ENCODE results near the gene MRPL34.
A peak's percentile ranks its signal among the peaks of the same experiment; 100 is the strongest.
"Not testable (repeated sequence)": the region's sequence is repeated elsewhere in the genome, so short reads cannot be mapped to it uniquely, and the experiment has no call there.

MRPL34 gene

GRCh38 chr19:17285415-17286135, 20.1 kb upstream of the MRPL34 start:
- DNase-seq (ENCODE audit: low read depth in 2 of 2) = no peak

GRCh38 chr19:17286263-17286662, 19.4 kb upstream of the MRPL34 start:
- no peak for DNase-seq (ENCODE audit: low read depth in 2 of 2)

- no peak for DNase-seq (ENCODE audit: low read depth in 2 of 2)
Observed at GRCh38 chr19:17286752-17287151, 18.9 kb upstream of the MRPL34 start.

GRCh38 chr19:17289489-17289888, 16.2 kb upstream of the MRPL34 start:
- DNase-seq (ENCODE audit: low read depth in 2 of 2) = no peak

GRCh38 chr19:17292301-17293074, 13.2 kb upstream of the MRPL34 start:
- peak; percentile 48 to 66 for DNase-seq (ENCODE audit: low read depth in 2 of 2)

GRCh38 chr19:17293605-17294004, 12.1 kb upstream of the MRPL34 start:
- no peak for DNase-seq (ENCODE audit: low read depth in 2 of 2)

GRCh38 chr19:17294051-17294891, 11.4 kb upstream of the MRPL34 start:
- DNase-seq (ENCODE audit: low read depth in 2 of 2) = no peak

GRCh38 chr19:17295551-17295950, 10.1 kb upstream of the MRPL34 start:
- DNase-seq (ENCODE audit: low read depth in 2 of 2) = not testable (repeated sequence)

GRCh38 chr19:17296273-17296672, 9.4 kb upstream of the MRPL34 start:
- DNase-seq (ENCODE audit: low read depth in 2 of 2) = no peak

- DNase-seq (ENCODE audit: low read depth in 2 of 2) = no peak
Observed at GRCh38 chr19:17296976-17297375, 8.7 kb upstream of the MRPL34 start.

- no peak for DNase-seq (ENCODE audit: low read depth in 2 of 2)
Observed at GRCh38 chr19:17300992-17301619, 4.6 kb upstream of the MRPL34 start.

- no peak for DNase-seq (ENCODE audit: low read depth in 2 of 2)
Observed at GRCh38 chr19:17302391-17303166, 3.1 kb upstream of the MRPL34 start.

- peak; percentile 84 for DNase-seq (ENCODE audit: low read depth in 2 of 2)
Observed at GRCh38 chr19:17303167-17303939, 2.3 kb upstream of the MRPL34 start, which contains the start of gene ABHD8. ABHD8 (minus strand) TSS chr19:17303425; CDS start chr19:17301616, 1,809 bp downstream.

- DNase-seq (ENCODE audit: low read depth in 2 of 2) = no peak
Observed at GRCh38 chr19:17303940-17304267, 1.8 kb upstream of the MRPL34 start.

GRCh38 chr19:17304386-17305215, 1.1 kb upstream of the MRPL34 start:
- DNase-seq (ENCODE audit: low read depth in 2 of 2) = no peak

- no peak for DNase-seq (ENCODE audit: low read depth in 2 of 2)
Observed at GRCh38 chr19:17305216-17305516, 506 bp upstream of the MRPL34 start.

GRCh38 chr19:17306285-17306714, 628 bp downstream of the MRPL34 start:
- DNase-seq (ENCODE audit: low read depth in 2 of 2) = no peak

- no peak for DNase-seq (ENCODE audit: low read depth in 2 of 2)
Observed at GRCh38 chr19:17307876-17308377, 2.3 kb downstream of the MRPL34 start.
